Keratinocyte (primary cell): ENCODE measurements around the gene DOCK3.

Experiments
- EZH2 ChIP-seq: IDR thresholded peaks from one replicate; pipeline ENCODE4 v1.6.1; 2012; ENCODE audit warnings: inconsistent platforms, mild to moderate bottlenecking, low read length, moderate library complexity
- TF ChIP-seq, protein P1 (sequence below), 3 experiments: IDR thresholded peaks in 1 of 3; conservative IDR thresholded peaks in 1 of 3; optimal IDR thresholded peaks in 1 of 3; 2 replicates in 2 of 3; 3 replicates in 1 of 3; pipeline versions ENCODE3 to v1.5.1; 2011; ENCODE audit warnings: low read length in 3 of 3, mild to moderate bottlenecking in 3 of 3, moderate library complexity in 2 of 3, control low read depth in 1 of 3, inconsistent platforms in 1 of 3; ENCODE audit not compliant: insufficient read depth in 2 of 3; ENCODE audit errors: extremely low read depth in 1 of 3

GRCh38 chr3:51393564-51393963, 718.8 kb downstream of the DOCK3 start:
- TF ChIP-seq, protein P1, sequence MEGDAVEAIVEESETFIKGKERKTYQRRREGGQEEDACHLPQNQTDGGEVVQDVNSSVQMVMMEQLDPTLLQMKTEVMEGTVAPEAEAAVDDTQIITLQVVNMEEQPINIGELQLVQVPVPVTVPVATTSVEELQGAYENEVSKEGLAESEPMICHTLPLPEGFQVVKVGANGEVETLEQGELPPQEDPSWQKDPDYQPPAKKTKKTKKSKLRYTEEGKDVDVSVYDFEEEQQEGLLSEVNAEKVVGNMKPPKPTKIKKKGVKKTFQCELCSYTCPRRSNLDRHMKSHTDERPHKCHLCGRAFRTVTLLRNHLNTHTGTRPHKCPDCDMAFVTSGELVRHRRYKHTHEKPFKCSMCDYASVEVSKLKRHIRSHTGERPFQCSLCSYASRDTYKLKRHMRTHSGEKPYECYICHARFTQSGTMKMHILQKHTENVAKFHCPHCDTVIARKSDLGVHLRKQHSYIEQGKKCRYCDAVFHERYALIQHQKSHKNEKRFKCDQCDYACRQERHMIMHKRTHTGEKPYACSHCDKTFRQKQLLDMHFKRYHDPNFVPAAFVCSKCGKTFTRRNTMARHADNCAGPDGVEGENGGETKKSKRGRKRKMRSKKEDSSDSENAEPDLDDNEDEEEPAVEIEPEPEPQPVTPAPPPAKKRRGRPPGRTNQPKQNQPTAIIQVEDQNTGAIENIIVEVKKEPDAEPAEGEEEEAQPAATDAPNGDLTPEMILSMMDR (optimal IDR thresholded peaks at IDR 0.05 in 1 of 3, IDR thresholded peaks at IDR 0.05 in 1 of 3, conservative IDR thresholded peaks at IDR 0.05 in 1 of 3; ENCODE audit: extremely low read depth in 1 of 3, insufficient read depth in 2 of 3, low read length in 3 of 3): no peak
- no peak for TF ChIP-seq EZH2
